Posterior vena cava (tissue), 2 donors: ENCODE data around the gene SHPK. TPM values are rescaled to one million over a fixed set of nuclear protein-coding genes. Genes with fewer than 3 reads are reported as not detected.
"Not testable (repeated sequence)": the region's sequence is repeated elsewhere in the genome, so short reads cannot be mapped to it uniquely, and the experiment has no call there.

Experiments
- DNase-seq: peaks from one replicate; pipeline ENCODE4 v3.0.0-alpha.2; 2020; ENCODE audit warnings: low spot score
- intact Hi-C, 2 donors: fragments of 100-400 bp; cut with DNase I; formaldehyde crosslinking; loops; one replicate each; pipeline versions ENCODE4 v1.14.1 to v1.14.2; 2022 to 2023
- total RNA-seq, 2 donors: library from RNA; stranded (reverse); fragmentation: NEBNext Ultra II Directional; extraction: Animal tissue kit (Norgen Biotek cat#: 25700); gene quantifications; one replicate each; pipeline ENCODE4 v1.2.1, GENCODE V29; 2021
- donor health status: DM: yes; HTN: yes; CAD: no.
- donor health status: DM: yes; HTN: yes; CAD: no.

SHPK gene
- total RNA-seq, 2 donors from 2014 or later, result 6.1 to 13.3 TPM

DNA sequence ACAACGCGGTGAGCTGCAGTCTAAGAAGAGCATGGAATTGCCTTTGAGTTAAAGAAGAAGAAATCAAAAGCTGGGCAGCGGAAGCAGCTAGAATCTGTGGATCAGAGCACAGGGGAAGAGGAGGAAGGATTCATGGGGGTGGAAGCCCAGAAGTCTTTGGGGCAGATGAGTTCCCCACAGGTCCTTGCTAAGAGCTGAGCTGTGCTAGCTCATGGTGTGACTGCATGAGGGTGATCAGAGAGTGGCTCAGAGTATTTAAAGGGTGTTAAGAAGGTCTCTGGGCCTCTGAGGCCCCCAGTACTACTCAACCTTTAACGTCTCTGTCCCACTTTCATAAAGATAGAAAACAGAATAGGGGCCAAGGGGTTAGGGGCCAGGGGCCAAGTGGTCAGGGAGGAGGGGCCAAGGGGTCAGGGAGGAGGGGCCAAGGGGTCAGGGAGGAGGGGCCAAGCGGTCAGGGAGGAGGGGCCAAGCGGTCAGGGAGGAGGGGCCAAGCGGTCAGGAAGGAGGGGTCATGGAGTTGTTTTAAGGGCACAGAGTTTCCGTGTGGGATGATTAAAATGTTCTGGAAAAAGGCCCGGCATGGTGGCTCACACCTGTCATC lies 66.4 kb downstream of the SHPK start:
- no peak for DNase-seq
- intact Hi-C loops, result no loop called here

DNA sequence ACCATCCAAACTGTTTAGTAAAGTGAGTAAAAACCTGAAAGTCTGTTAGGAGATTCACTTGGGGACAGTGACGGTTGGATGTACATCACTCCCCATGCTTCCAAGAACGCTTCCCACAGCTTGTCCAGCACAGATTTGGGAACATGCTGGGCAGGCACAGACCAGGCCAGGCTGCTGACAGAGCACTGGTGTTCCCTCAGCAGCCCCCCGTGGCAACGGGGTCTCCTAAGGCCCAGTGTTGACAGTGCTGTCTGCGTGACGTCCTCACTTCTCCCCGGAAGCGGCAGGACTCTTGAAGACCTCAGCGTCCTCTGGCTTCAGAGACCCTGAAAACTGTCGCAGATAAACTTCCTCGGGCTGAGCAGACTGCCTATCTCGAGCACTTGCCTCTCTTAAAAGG lies 69.5 kb downstream of the SHPK start:
- no peak for DNase-seq
- intact Hi-C loops, result no loop called here

DNA sequence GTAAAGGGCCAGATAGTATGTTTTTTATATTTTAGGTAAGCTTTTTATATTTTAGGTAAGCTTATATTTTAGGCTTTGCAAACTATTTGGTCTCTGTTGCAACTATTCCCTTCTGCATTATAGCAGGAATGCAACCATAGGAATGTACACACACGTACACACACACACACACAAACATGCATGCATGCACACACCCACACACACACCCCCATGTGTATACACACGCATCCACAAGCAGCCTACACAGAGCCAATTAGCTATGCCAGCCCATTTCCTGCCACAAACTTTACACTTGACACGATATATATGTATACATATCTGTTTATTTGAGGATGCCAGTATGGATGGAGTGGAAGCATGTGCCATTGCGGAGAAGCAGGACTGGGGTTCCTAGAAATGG lies 70.9 kb downstream of the SHPK start:
- no peak for DNase-seq
- intact Hi-C loops, result no loop called here

DNA sequence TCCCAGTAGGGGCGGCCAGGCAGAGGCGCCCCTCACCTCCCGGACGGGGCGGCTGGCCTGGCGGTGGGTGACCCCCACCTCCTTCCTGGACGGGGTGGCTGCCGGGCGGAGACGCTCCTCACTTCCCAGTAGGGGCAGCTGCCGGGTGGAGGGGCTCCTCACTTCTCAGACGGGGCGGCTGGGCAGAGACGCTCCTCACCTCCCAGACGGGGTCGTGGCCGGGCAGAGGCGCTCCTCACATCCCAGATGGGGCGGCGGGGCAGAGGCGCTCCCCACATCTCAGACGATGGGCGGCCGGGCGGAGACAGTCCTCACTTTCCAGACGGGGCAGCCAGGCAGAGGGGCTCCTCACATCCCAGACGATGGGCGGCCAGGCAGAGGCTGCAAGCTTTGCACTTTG lies 71.8 kb downstream of the SHPK start:
- intact Hi-C loops, DNase-seq: not testable (repeated sequence)

- intact Hi-C loops, result no loop called here
Measured at GRCh38 chr17:3559270-3559645, 76.8 kb downstream of the SHPK start.

DNA sequence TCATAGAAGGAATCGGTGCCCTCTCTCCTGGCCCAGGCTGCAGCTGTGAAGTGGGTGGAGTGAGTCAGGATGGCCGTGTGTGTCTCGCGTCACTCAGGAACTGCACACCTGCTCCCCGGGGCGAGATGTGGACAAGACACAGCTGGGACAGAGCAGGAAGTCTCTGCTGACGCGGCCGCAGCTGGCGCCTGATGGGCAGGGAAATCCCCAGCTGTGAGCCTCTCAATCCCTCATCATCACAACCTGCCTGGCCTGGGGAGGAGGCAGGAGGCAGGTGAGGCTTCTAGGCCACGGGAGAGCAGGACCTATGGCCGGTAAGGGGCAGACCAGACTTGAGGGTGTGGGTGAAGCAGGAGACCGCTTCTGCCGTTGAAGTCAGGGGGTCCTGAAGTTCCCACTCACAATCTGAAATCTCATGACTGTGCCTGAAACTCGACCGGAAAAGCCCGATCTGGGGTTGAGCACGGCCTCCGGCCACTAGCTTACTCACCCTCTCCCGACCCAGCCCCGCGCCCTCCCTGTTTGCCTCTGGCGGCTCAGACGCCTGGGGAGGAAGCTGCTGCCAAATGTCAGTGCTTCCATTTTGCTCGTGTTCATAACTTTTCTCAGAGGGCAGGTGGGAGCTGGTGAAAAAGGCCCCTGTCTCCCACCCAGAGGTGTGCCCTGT lies 77.3 kb downstream of the SHPK start:
- DNase-seq, result peak; percentile 79
- intact Hi-C loops, result no loop called here

More at GRCh38 chr17:3559270-3559645, 76.8 kb downstream of the SHPK start:
- no peak for DNase-seq

Other genes with a start within 250 kb of the SHPK start
- not detected for gene OR3A2, start 249.9 kb downstream of the SHPK start, total RNA-seq
- gene OR1E1, start 237.8 kb downstream of the SHPK start, total RNA-seq, result not detected
- not detected for gene OR3A3, start 224.9 kb downstream of the SHPK start, total RNA-seq
- gene OR1E2, start 202.4 kb downstream of the SHPK start, total RNA-seq, result not detected
- under 1 TPM; 0.24 to 0.28 TPM for gene SPATA22, start 164.4 kb downstream of the SHPK start, total RNA-seq
- gene ASPA, start 160.3 kb downstream of the SHPK start, total RNA-seq, result 1 to 10 TPM; 7.8 to 9.7 TPM
- gene TRPV3, start 78.4 kb downstream of the SHPK start, total RNA-seq, result 1 to 10 TPM; 1.5 to 2.7 TPM
- 1 to 10 TPM; 3.6 to 5.9 TPM for gene TRPV1, start 26.8 kb downstream of the SHPK start, total RNA-seq
- gene CTNS, start 510 bp upstream of the SHPK start, total RNA-seq, result 10 to 100 TPM in 1 of 2 donors, 1 to 10 TPM in 1; 9.2 to 11.7 TPM
- gene TAX1BP3, start 32.3 kb upstream of the SHPK start, total RNA-seq, result 100 to 1,000 TPM; 106 to 126 TPM
- gene EMC6, start 32.6 kb upstream of the SHPK start, total RNA-seq, result 10 to 100 TPM; 23.7 to 24.7 TPM
- 1 to 10 TPM in 1 of 2 donors, under 1 TPM in 1; 0.93 to 2.0 TPM for gene P2RX5, start 59.9 kb upstream of the SHPK start, total RNA-seq
- gene HASPIN, start 87.7 kb upstream of the SHPK start, total RNA-seq, result under 1 TPM in 1 of 2 donors, not detected in 1; 0.24 TPM
- 10 to 100 TPM; 18.2 to 25.6 TPM for gene ITGAE, start 164.9 kb upstream of the SHPK start, total RNA-seq
- 10 to 100 TPM; 22.3 to 22.8 TPM for gene NCBP3, start 210.0 kb upstream of the SHPK start, total RNA-seq